HEK293T (cell line): ENCODE measurements around the gene FKBP2.

Source experiments
- CTCF ChIA-PET: fragments of 350-600 bp; formaldehyde crosslinking; extraction: SDS; loops from one replicate; lab custom pipeline; 2021; ENCODE audit warnings: antibody characterized with exemption, inconsistent platforms; lab: Yijun Ruan, JAX
- POLR2A ChIA-PET: fragments of 350-600 bp; formaldehyde crosslinking; extraction: SDS; loops from one replicate; lab custom pipeline; 2020; ENCODE audit warnings: antibody characterized with exemption, inconsistent platforms; lab: Yijun Ruan, JAX
- DNase-seq: peaks from one replicate; pipeline ENCODE4 v3.0.0; 2012; ENCODE audit warnings: mixed read lengths; ENCODE audit errors: extremely low spot score
- ARNT ChIP-seq: fragments of 450-650 bp; IDR thresholded peaks from 2 replicates; pipeline ENCODE4 v1.6.1; 2017; ENCODE audit warnings: mild to moderate bottlenecking
- BHLHE40 ChIP-seq: fragments of 450-650 bp; IDR thresholded peaks from 2 replicates; pipeline ENCODE4 v1.6.1; 2016; ENCODE audit warnings: mild to moderate bottlenecking, moderate library complexity, borderline replicate concordance
- CTBP1 ChIP-seq: fragments of 450-650 bp; IDR thresholded peaks from 2 replicates; pipeline ENCODE4 v1.6.1; 2016; ENCODE audit warnings: borderline replicate concordance
- ELF4 ChIP-seq: fragments of 450-650 bp; IDR thresholded peaks from 2 replicates; pipeline ENCODE4 v1.6.1; 2017; ENCODE audit warnings: antibody characterized with exemption
- FOXA1 ChIP-seq: fragments of 450-650 bp; IDR thresholded peaks from 2 replicates; pipeline ENCODE4 v1.6.1; 2016; ENCODE audit warnings: mild to moderate bottlenecking
- FOXK2 ChIP-seq: fragments of 450-650 bp; IDR thresholded peaks from 2 replicates; pipeline ENCODE4 v1.6.1; 2016; ENCODE audit warnings: mild to moderate bottlenecking
- FOXM1 ChIP-seq: fragments of 450-650 bp; IDR thresholded peaks from 2 replicates; pipeline ENCODE4 v1.6.1; 2017; ENCODE audit warnings: mild to moderate bottlenecking, borderline replicate concordance
- HDGF ChIP-seq: fragments of 450-650 bp; IDR thresholded peaks from 2 replicates; pipeline ENCODE4 v1.6.1; 2017; ENCODE audit warnings: antibody characterized with exemption, borderline replicate concordance
- L3MBTL2 ChIP-seq: fragments of 450-650 bp; conservative IDR thresholded peaks from 2 replicates; pipeline ENCODE4 v1.6.1; 2016; ENCODE audit warnings: mild to moderate bottlenecking
- LEF1 ChIP-seq: fragments of 450-650 bp; IDR thresholded peaks from 2 replicates; pipeline ENCODE4 v1.6.1; 2017; ENCODE audit warnings: mild to moderate bottlenecking, borderline replicate concordance
- NFRKB ChIP-seq: fragments of 450-650 bp; IDR thresholded peaks from 2 replicates; pipeline ENCODE4 v1.6.1; 2016; ENCODE audit warnings: mild to moderate bottlenecking, moderate library complexity
- SP1 ChIP-seq: fragments of 450-650 bp; IDR thresholded peaks from 2 replicates; pipeline ENCODE4 v1.6.1; 2017
- SUZ12 ChIP-seq: fragments of 450-650 bp; IDR thresholded peaks from 2 replicates; pipeline ENCODE4 v1.6.1; 2016; ENCODE audit warnings: mild to moderate bottlenecking
- TARDBP ChIP-seq: fragments of 450-650 bp; IDR thresholded peaks from 2 replicates; pipeline ENCODE4 v1.6.1; 2016
- ZNF384 ChIP-seq: fragments of 450-650 bp; IDR thresholded peaks from 2 replicates; pipeline ENCODE4 v1.6.1; 2016
- TF ChIP-seq, protein P1 (sequence below): fragments of 450-650 bp; IDR thresholded peaks from 2 replicates; pipeline ENCODE4 v1.6.1; 2016

Gene FKBP2

DNA sequence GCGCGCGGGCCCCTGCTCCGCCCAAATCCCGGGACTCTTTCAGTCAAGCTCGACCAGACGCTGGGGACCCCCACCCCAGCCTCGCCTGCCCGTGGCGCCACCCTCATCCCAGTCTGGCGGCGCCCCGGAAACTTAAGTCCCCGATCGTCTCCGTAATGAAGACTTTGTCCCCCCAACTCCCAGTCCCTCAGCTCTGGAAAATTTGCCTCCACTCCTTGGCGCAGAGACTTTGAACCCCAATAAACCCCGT is 10.8 kb downstream of the FKBP2 start:
- TF ChIP-seq FOXK2 (no peak), CTBP1 (no peak), SUZ12 (no peak), NFRKB (no peak), ELF4 (no peak), ARNT (no peak), TARDBP (no peak), L3MBTL2 (no peak), LEF1 (no peak), ZNF384 (no peak), SP1 (no peak)
- TF ChIP-seq, protein P1, sequence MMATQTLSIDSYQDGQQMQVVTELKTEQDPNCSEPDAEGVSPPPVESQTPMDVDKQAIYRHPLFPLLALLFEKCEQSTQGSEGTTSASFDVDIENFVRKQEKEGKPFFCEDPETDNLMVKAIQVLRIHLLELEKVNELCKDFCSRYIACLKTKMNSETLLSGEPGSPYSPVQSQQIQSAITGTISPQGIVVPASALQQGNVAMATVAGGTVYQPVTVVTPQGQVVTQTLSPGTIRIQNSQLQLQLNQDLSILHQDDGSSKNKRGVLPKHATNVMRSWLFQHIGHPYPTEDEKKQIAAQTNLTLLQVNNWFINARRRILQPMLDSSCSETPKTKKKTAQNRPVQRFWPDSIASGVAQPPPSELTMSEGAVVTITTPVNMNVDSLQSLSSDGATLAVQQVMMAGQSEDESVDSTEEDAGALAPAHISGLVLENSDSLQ = no peak
- POLR2A ChIA-PET = interaction anchor here (0.8 to 8.9 kb wide), 3 partner anchors 12 to 67 kb away, joined by 3 to 78 read pairs (median 3); no protein-coding TSS in a partner anchor
- no peak for DNase-seq
- CTCF ChIA-PET = interaction anchor here (0.6 to 3.3 kb wide), 7 partner anchors 16 to 1101 kb away, joined by 3 to 14 read pairs (median 5); partner anchors contain the start of genes ESRRA, FERMT3, NUDT22 and TRPT1

DNA sequence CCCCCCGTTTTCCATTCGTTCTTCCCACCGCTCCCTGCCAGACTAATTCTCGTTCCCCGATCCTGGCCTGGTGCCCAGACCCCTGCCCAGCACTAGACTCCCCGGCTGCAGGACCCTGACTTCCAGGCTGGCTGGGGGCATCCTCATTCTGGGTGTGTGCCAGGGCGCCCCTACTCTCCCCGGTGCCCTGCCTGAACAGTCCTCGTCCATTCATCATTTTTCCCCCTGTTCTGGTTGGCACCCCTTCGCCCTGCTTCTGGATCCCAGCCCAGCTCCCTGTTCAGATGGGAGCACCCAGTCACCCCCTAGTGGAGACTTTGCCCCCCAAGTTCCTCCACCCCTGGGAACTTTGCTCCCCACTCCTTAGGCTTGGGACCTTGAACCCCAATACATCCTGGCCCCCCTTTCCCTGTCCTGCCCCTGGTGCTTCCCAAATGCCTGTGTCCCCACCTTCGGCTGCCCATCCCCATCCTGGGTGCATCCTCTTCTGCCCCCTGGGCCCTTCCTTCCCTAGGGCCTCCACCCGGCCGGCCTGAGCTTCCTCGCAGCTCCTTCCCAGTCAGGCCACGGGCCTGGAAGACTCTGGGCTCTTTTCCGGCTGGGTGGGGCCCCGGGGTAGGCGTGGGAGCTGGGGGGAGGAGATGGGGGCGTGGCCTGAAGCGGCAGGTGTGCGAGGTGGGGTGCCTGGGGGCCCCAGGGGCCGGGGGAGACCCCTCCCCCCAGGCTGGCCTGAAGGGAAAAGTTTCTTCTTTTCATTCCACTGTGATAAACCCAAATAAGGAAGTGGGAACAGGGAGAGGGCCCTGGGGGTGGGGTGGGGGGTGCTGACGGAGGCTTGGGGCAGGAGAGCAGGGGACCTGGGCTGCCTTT is 11.3 kb downstream of the FKBP2 start:
- no peak for TF ChIP-seq FOXM1
- TF ChIP-seq ZNF384 = no peak
- TF ChIP-seq SUZ12 = no peak
- no peak for TF ChIP-seq HDGF
- TF ChIP-seq CTBP1 = no peak
- TF ChIP-seq NFRKB = no peak
- no peak for DNase-seq
- CTCF ChIA-PET = interaction anchor here (0.6 to 3.3 kb wide), 7 partner anchors 15 to 1101 kb away, joined by 3 to 14 read pairs (median 5); partner anchors contain the start of genes ESRRA, FERMT3, NUDT22 and TRPT1
- POLR2A ChIA-PET = interaction anchor here (0.8 to 8.9 kb wide), 4 partner anchors 10 to 68 kb away, joined by 3 to 78 read pairs (median 4); no protein-coding TSS in a partner anchor

DNA sequence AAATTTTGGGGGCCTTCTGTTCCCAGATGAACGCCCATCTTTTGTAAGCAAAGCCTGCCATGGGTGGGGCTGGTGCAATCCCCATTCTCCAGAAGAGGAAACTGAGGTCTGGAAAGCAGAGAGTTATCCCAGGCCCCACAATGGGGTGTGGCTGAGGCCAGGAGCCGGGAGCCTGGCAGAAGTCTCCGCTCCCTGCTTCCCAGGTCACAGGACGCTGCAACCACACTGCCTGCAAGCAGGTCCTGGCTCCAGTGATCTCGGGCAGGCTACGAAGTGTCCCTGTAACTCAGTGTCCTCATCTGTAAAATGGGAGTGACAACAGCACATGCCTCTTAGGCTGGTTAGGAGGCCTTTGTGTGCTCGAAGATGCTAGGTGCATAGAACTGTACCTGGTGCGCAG is 12.1 kb downstream of the FKBP2 start:
- TF ChIP-seq BHLHE40 = no peak
- TF ChIP-seq ELF4 = no peak
- TF ChIP-seq TARDBP = no peak
- no peak for TF ChIP-seq FOXA1
- TF ChIP-seq SUZ12 = no peak
- TF ChIP-seq HDGF = no peak
- no peak for TF ChIP-seq NFRKB
- TF ChIP-seq, protein P1 = no peak
- no peak for TF ChIP-seq L3MBTL2
- TF ChIP-seq ARNT = no peak
- TF ChIP-seq CTBP1 = no peak
- TF ChIP-seq SP1 = no peak
- no peak for TF ChIP-seq FOXK2
- no peak for DNase-seq
- CTCF ChIA-PET = no interaction called here
- POLR2A ChIA-PET = interaction anchor here (1.1 to 8.9 kb wide), 2 partner anchors 9 to 17 kb away, joined by 3 to 78 read pairs; no protein-coding TSS in a partner anchor

DNA sequence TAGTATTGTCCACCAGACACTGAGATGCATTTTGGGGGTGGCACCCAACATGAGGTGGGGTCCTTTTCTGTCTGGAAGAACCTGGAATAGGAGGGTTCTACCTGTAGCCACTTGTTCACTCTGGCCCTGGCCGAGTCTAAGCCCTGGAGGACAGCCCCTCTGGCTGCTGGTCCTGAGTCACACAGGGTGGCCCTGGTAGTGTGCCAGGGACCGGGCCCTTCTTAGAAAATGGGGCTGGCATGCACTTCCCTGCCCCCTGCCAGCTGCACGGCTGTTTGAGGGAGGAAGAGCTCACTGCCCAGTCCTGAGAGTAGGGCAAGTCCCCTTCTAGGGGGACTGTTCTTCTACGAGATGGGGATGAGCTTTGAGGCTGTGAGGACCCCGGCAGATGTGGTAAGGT is 12.6 kb downstream of the FKBP2 start:
- TF ChIP-seq ZNF384 (no peak), HDGF (no peak), FOXM1 (no peak), ARNT (no peak), L3MBTL2 (no peak), BHLHE40 (no peak), NFRKB (no peak), FOXK2 (no peak), LEF1 (no peak), TARDBP (no peak), CTBP1 (no peak), FOXA1 (no peak), ELF4 (no peak), SUZ12 (no peak), SP1 (no peak)
- TF ChIP-seq, protein P1 = no peak
- CTCF ChIA-PET = no interaction called here
- no peak for DNase-seq
- POLR2A ChIA-PET = interaction anchor here (1.1 to 1.4 kb wide), 3 partner anchors 10 to 68 kb away, joined by 3 to 4 read pairs (median 4); no protein-coding TSS in a partner anchor

DNA sequence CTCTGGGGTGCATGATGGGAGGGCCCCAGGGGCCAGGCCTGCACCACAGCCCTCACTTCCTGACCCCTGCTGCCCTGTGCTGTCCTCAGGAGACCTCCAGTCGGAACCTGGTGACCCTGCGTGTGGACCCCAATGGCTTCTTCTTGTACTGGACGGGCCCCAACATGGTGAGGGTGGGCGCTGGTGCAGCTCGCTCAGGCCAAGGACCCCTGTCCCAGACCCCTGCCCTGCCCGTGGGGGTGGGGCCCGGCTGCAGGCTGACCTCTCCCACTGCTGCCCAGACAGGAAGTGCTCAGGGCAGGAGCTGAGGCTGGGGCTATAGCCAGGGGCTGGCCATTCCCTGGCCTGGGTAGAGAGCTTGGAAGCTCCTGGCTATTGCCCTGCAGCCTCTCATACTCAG is 13.4 kb downstream of the FKBP2 start:
- TF ChIP-seq FOXA1 (no peak), HDGF (no peak), SP1 (no peak), ARNT (no peak), LEF1 (no peak), ELF4 (no peak), TARDBP (no peak), L3MBTL2 (no peak), BHLHE40 (no peak), FOXK2 (no peak), ZNF384 (no peak), NFRKB (no peak), SUZ12 (no peak), CTBP1 (no peak), FOXM1 (no peak)
- TF ChIP-seq, protein P1 = no peak
- DNase-seq = no peak
- POLR2A ChIA-PET = interaction anchor here (1.1 to 1.4 kb wide), 3 partner anchors 11 to 69 kb away, joined by 3 to 4 read pairs (median 4); no protein-coding TSS in a partner anchor
- CTCF ChIA-PET = no interaction called here
